Adrenal gland (tissue), 5 donors: ENCODE results near the gene MAML3.

Source experiments
- POLR2A ChIP-seq, 2 donors: fragments of 450-650 bp; IDR thresholded peaks; one replicate each; pipeline ENCODE4 v1.6.1; 2017; ENCODE audit warnings: antibody characterized with exemption in 2 of 2, mild to moderate bottlenecking in 2 of 2, moderate library complexity in 1 of 2
- TF ChIP-seq, protein P1 (sequence below), 6 experiments: fragments of 450-650 bp in 4 of 6; fragments of 200-600 bp in 2 of 6; sonication (generic) in 1 of 6; IDR thresholded peaks; 1 replicate in 5 of 6; 2 replicates in 1 of 6; pipeline versions ENCODE4 v1.5.1 to v1.8.0; 2016 to 2021; ENCODE audit warnings: antibody characterized with exemption in 6 of 6, mild to moderate bottlenecking in 2 of 6, moderate library complexity in 1 of 6
- donor health status: DM: no; HTN: no; CAD: no.

DNA sequence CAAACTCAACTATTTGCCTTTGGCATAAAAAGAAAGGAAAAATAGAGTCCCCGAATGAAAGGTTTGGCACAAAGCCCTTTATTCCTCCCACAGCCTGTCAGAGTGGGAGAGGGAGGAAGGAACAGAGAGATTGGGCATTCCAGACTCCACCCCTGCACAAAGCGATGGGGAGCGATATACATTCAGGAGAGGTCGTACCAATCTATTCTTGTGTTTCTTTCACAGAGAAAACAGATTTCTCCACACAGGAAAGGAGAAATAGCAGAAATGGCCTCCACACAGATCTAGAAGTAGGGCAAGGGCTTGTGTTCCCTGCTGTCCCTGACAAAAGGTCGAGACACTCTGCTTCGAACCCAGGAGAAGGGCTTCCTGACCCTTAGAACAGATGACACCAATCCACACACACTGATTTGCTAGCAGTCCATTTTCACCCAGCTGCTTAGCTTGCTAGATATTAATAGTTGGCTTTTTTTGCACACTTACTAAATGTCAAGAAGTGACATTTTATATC, 197.4 kb downstream of the MAML3 start:
- TF ChIP-seq POLR2A (IDR thresholded peaks at IDR 0.05): peak in 1 of 2 donors; percentile 12
- TF ChIP-seq, protein P1, sequence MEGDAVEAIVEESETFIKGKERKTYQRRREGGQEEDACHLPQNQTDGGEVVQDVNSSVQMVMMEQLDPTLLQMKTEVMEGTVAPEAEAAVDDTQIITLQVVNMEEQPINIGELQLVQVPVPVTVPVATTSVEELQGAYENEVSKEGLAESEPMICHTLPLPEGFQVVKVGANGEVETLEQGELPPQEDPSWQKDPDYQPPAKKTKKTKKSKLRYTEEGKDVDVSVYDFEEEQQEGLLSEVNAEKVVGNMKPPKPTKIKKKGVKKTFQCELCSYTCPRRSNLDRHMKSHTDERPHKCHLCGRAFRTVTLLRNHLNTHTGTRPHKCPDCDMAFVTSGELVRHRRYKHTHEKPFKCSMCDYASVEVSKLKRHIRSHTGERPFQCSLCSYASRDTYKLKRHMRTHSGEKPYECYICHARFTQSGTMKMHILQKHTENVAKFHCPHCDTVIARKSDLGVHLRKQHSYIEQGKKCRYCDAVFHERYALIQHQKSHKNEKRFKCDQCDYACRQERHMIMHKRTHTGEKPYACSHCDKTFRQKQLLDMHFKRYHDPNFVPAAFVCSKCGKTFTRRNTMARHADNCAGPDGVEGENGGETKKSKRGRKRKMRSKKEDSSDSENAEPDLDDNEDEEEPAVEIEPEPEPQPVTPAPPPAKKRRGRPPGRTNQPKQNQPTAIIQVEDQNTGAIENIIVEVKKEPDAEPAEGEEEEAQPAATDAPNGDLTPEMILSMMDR (IDR thresholded peaks at IDR 0.05): no peak
